CD14-positive monocyte (primary cell): ENCODE measurements around the gene GLS. TPM values are rescaled to one million over a fixed set of nuclear protein-coding genes. Genes with fewer than 3 reads are reported as not detected.
A peak's percentile ranks its signal among the peaks of the same experiment; 100 is the strongest.

Experiments
- DNase-seq, 3 donors: peaks; one replicate each; pipeline ENCODE4 v3.0.0-alpha.2; 2011 to 2022
- H2AFZ ChIP-seq: 2 replicates; pipeline ENCODE4 v1.6.0; 2012; ENCODE audit warnings: mild to moderate bottlenecking, low read depth, low read length, inconsistent platforms; ENCODE audit not compliant: insufficient read depth, poor library complexity, severe bottlenecking
- H3K27ac ChIP-seq, 2 donors: 1 replicate in 1 of 2; 2 replicates in 1 of 2; pipeline ENCODE4 v1.5.1; 2012 to 2013; ENCODE audit warnings: low read length in 2 of 2, control low read depth in 1 of 2, inconsistent platforms in 1 of 2, low read depth in 1 of 2, mild to moderate bottlenecking in 1 of 2
- H3K27me3 ChIP-seq, 2 donors: one replicate each; pipeline versions ENCODE4 v1.6.0 to v1.6.1; 2011 to 2013; ENCODE audit warnings: low read length in 2 of 2; ENCODE audit not compliant: control insufficient read depth in 2 of 2, insufficient read depth in 2 of 2
- H3K36me3 ChIP-seq, 2 donors: replicated peaks in 1 of 2; 1 replicate in 1 of 2; 2 replicates in 1 of 2; pipeline versions ENCODE4 v1.5.1 to v1.6.1; 2012 to 2013; ENCODE audit warnings: low read length in 2 of 2, control low read depth in 1 of 2, inconsistent platforms in 1 of 2, mild to moderate bottlenecking in 1 of 2; ENCODE audit not compliant: insufficient read depth in 2 of 2, control insufficient read depth in 1 of 2
- H3K4me1 ChIP-seq, 2 donors: 1 replicate in 1 of 2; 2 replicates in 1 of 2; pipeline versions ENCODE4 v1.5.1 to v1.6.1; 2012 to 2013; ENCODE audit warnings: low read length in 2 of 2, control low read depth in 1 of 2, inconsistent platforms in 1 of 2, mild to moderate bottlenecking in 1 of 2, moderate library complexity in 1 of 2; ENCODE audit not compliant: insufficient read depth in 2 of 2, control insufficient read depth in 1 of 2
- H3K4me2 ChIP-seq: replicated peaks from 2 replicates; pipeline ENCODE3; 2012; ENCODE audit warnings: low read length, moderate library complexity, mild to moderate bottlenecking; ENCODE audit not compliant: poor library complexity, severe bottlenecking; ENCODE audit errors: extremely low read depth
- H3K4me3 ChIP-seq, 3 experiments: fragments of 200-600 bp in 1 of 3; sonication (generic) in 1 of 3; replicated peaks in 1 of 3; 1 replicate in 2 of 3; 2 replicates in 1 of 3; pipeline ENCODE4 v1.5.1; 2011 to 2013; ENCODE audit warnings: low read length in 3 of 3, mild to moderate bottlenecking in 3 of 3, control low read depth in 2 of 3, low read depth in 2 of 3, inconsistent platforms in 1 of 3, moderate library complexity in 1 of 3
- H3K79me2 ChIP-seq: 2 replicates; pipeline ENCODE4 v1.6.0; 2012; ENCODE audit warnings: mild to moderate bottlenecking, control low read depth, inconsistent platforms, low read length, moderate library complexity; ENCODE audit not compliant: insufficient read depth
- H3K9ac ChIP-seq: 2 replicates; pipeline ENCODE4 v1.6.0; 2017; ENCODE audit warnings: low read length, mild to moderate bottlenecking; ENCODE audit not compliant: insufficient read depth, poor library complexity, severe bottlenecking
- H3K9me3 ChIP-seq, 2 donors: replicated peaks in 1 of 2; 1 replicate in 1 of 2; 2 replicates in 1 of 2; pipeline versions ENCODE4 v1.5.1 to v1.6.1; 2012 to 2013; ENCODE audit warnings: low read length in 2 of 2, control low read depth in 1 of 2; ENCODE audit not compliant: control insufficient read depth in 1 of 2, insufficient read depth in 1 of 2
- H4K20me1 ChIP-seq: 2 replicates; pipeline ENCODE4 v1.6.0; 2012; ENCODE audit warnings: mild to moderate bottlenecking, low read length, control low read depth, moderate library complexity; ENCODE audit not compliant: insufficient read depth
- H3K27ac Mint-ChIP-seq, 7 donors: one replicate each; pipeline ENCODE4 v1.8.0; 2020; ENCODE audit warnings: mild to moderate bottlenecking in 7 of 7, mixed read lengths in 7 of 7, moderate library complexity in 6 of 7, inconsistent platforms in 2 of 7
- H3K27me3 Mint-ChIP-seq, 3 donors: one replicate each; pipeline ENCODE4 v1.8.0; 2021 to 2022; ENCODE audit warnings: low read depth in 3 of 3, mild to moderate bottlenecking in 3 of 3, mixed read lengths in 3 of 3, moderate library complexity in 3 of 3, inconsistent platforms in 1 of 3
- H3K36me3 Mint-ChIP-seq, 2 donors: one replicate each; pipeline ENCODE4 v1.8.0; 2020; ENCODE audit warnings: mixed read lengths in 2 of 2, inconsistent platforms in 1 of 2, mild to moderate bottlenecking in 1 of 2
- H3K4me1 Mint-ChIP-seq: one replicate; pipeline ENCODE4 v1.8.0; 2020; ENCODE audit warnings: mild to moderate bottlenecking, mixed read lengths
- H3K4me3 Mint-ChIP-seq, 2 donors: one replicate each; pipeline ENCODE4 v1.8.0; 2020; ENCODE audit warnings: mild to moderate bottlenecking in 2 of 2, mixed read lengths in 2 of 2, moderate library complexity in 1 of 2
- H3K9me3 Mint-ChIP-seq, 7 donors: one replicate each; pipeline ENCODE4 v1.8.0; 2020 to 2022; ENCODE audit warnings: mixed read lengths in 7 of 7, mild to moderate bottlenecking in 6 of 7, moderate library complexity in 6 of 7, inconsistent platforms in 2 of 7
- WGBS: methylation state at CpG from one replicate; pipeline ENCODE4 v1.1.5; 2013; ENCODE audit warnings: missing lambda C conversion rate; ENCODE audit not compliant: insufficient coverage; 5-methylcytosine and 5-hydroxymethylcytosine counted together
- intact Hi-C, 2 donors: fragments of 100-400 bp; cut with micrococcal nuclease; formaldehyde crosslinking; loops; one replicate each; pipeline versions ENCODE4 v1.15.0 to v1.15.1; 2023
- polyA plus RNA-seq, 3 donors: library from polyadenylated mRNA; depleted of rRNA in 1 of 3; unstranded in 2 of 3; stranded (reverse) in 1 of 3; fragments of 300-500 nt in 2 of 3; fragments of >200 nt in 1 of 3; fragmentation: Illumina TruSeq in 2 of 3; gene quantifications; 1 replicate in 2 of 3; 2 replicates in 1 of 3; pipeline ENCODE4 v1.2.3, GENCODE V29; 2012 to 2021
- TF ChIP-seq, protein P1 (sequence below): fragments of 200-600 bp; IDR thresholded peaks from one replicate; pipeline ENCODE4 v1.8.0; 2022; ENCODE audit warnings: antibody characterized with exemption, mild to moderate bottlenecking

The GLS gene
- polyA plus RNA-seq, 3 donors = 6.0 to 29.5 (median 9.0) TPM

- intact Hi-C loops = no loop called here
- Histone ChIP-seq H3K79me2 (no peaks in the 10 kb centered on the region), H3K9me3 (no peaks in the 10 kb centered on the region), H3K36me3 (peaks cover 98 to 100% of the 10 kb centered on the region in 2 donors), H3K4me3 (no peak overlapping the region), H2AFZ (no peak overlapping the region), H3K27me3 (no peaks in the 10 kb centered on the region), H3K27ac (no peak overlapping the region), H3K9ac (no peak overlapping the region), H3K4me2 (no peak overlapping the region), H3K4me1 (peaks cover 13 to 18% of the 10 kb centered on the region in 2 donors), H4K20me1 (peaks cover 98% of the 10 kb centered on the region)
- TF ChIP-seq, protein P1, sequence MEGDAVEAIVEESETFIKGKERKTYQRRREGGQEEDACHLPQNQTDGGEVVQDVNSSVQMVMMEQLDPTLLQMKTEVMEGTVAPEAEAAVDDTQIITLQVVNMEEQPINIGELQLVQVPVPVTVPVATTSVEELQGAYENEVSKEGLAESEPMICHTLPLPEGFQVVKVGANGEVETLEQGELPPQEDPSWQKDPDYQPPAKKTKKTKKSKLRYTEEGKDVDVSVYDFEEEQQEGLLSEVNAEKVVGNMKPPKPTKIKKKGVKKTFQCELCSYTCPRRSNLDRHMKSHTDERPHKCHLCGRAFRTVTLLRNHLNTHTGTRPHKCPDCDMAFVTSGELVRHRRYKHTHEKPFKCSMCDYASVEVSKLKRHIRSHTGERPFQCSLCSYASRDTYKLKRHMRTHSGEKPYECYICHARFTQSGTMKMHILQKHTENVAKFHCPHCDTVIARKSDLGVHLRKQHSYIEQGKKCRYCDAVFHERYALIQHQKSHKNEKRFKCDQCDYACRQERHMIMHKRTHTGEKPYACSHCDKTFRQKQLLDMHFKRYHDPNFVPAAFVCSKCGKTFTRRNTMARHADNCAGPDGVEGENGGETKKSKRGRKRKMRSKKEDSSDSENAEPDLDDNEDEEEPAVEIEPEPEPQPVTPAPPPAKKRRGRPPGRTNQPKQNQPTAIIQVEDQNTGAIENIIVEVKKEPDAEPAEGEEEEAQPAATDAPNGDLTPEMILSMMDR = no peak
- no peaks in the 10 kb centered on the region for H3K9me3 Mint-ChIP-seq
- H3K36me3 Mint-ChIP-seq = peaks cover 92 to 97% of the 10 kb centered on the region in 2 donors
- no peak overlapping the region for H3K4me3 Mint-ChIP-seq
- H3K27ac Mint-ChIP-seq = peak overlapping the region in 1 of 7 donors; percentile 26
- no peaks in the 10 kb centered on the region for H3K27me3 Mint-ChIP-seq
- peaks cover 20% of the 10 kb centered on the region for H3K4me1 Mint-ChIP-seq
- no CpG with 5 or more reads among the region's 3 CpGs for WGBS
- no peak for DNase-seq
These were observed 92.2 kb downstream of the GLS start for GRCh38 chr2:190972846-190973245.

DNA sequence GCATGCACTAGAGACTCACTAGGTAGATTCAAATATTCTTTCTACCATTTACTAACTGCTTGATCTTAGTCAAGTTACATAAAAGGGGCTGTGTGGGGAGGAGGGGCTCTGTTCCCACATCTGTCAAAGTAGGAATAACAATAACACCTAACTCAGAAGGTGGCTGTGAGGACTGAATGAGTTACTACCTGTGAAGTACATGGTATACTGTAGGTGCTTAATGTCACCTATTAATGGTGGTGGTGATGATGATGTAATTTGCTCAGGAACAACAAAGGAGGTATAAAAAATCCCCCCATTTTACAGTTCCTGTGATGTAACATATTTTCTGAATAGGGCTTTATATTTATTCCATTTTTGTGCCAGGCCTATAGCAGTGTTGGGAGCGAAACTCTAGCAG, 92.6 kb downstream of the GLS start:
- H3K9me3 Mint-ChIP-seq = no peaks in the 10 kb centered on the region
- Histone ChIP-seq H3K79me2 (no peaks in the 10 kb centered on the region), H2AFZ (no peak overlapping the region), H3K27ac (no peak overlapping the region), H3K4me1 (peaks cover 13 to 18% of the 10 kb centered on the region in 2 donors), H3K4me2 (no peak overlapping the region), H3K36me3 (peaks cover 98 to 100% of the 10 kb centered on the region in 2 donors), H3K9me3 (no peaks in the 10 kb centered on the region), H3K9ac (no peak overlapping the region), H3K27me3 (no peaks in the 10 kb centered on the region), H3K4me3 (no peak overlapping the region), H4K20me1 (peaks cover 98% of the 10 kb centered on the region)
- no peak for DNase-seq
- intact Hi-C loops = no loop called here
- WGBS = no CpG with 5 or more reads among the region's 1 CpG
- H3K27me3 Mint-ChIP-seq = no peaks in the 10 kb centered on the region
- no peak overlapping the region for H3K27ac Mint-ChIP-seq
- no peak overlapping the region for H3K4me3 Mint-ChIP-seq
- TF ChIP-seq, protein P1 = no peak
- peaks cover 20% of the 10 kb centered on the region for H3K4me1 Mint-ChIP-seq
- peaks cover 92 to 97% of the 10 kb centered on the region in 2 donors for H3K36me3 Mint-ChIP-seq
